Psoas muscle (tissue), 8 donors: ENCODE measurements around the gene ITIH1. TPM values are rescaled to one million over a fixed set of nuclear protein-coding genes. Genes with fewer than 3 reads are reported as not detected.

ENCODE experiments used
- ATAC-seq, 4 donors: fragments of 200-7000 bp; cut with Tn5 transposase; one replicate each; pipeline ENCODE4 v1.9.1; 2020; ENCODE audit warnings: moderate library complexity in 3 of 4, mild to moderate bottlenecking in 2 of 4
- DNase-seq, 2 donors: peaks; one replicate each; pipeline ENCODE4 v3.0.0-alpha.2; 2020
- H3K27ac ChIP-seq: fragments of 200-600 bp; one replicate; pipeline ENCODE4 v1.8.0; 2022
- H3K27me3 ChIP-seq, 3 donors: fragments of 200-600 bp in 1 of 3; one replicate each; pipeline versions ENCODE4 v1.6.1 to v1.8.0; 2013 to 2022; ENCODE audit warnings: low read length in 2 of 3, mild to moderate bottlenecking in 2 of 3, moderate library complexity in 1 of 3; ENCODE audit not compliant: insufficient read depth in 3 of 3
- H3K36me3 ChIP-seq, 2 donors: fragments of 200-600 bp in 1 of 2; one replicate each; pipeline versions ENCODE4 v1.6.1 to v1.8.0; 2013 to 2022; ENCODE audit warnings: low read depth in 1 of 2, mild to moderate bottlenecking in 1 of 2, moderate library complexity in 1 of 2; ENCODE audit not compliant: insufficient read depth in 1 of 2
- H3K4me1 ChIP-seq: fragments of 200-600 bp; one replicate; pipeline ENCODE4 v1.8.0; 2022
- H3K4me3 ChIP-seq: fragments of 200-600 bp; one replicate; pipeline ENCODE4 v1.8.0; 2022; ENCODE audit warnings: mild to moderate bottlenecking
- H3K9me3 ChIP-seq: fragments of 200-600 bp; one replicate; pipeline ENCODE4 v1.8.0; 2022
- WGBS, 3 donors: extraction: QIAGEN DNeasy Blood & Tissue Kit; methylation state at CpG; one replicate each; pipeline versions ENCODE4 v1.1.6 to v1.1.7; 2013; 5-methylcytosine and 5-hydroxymethylcytosine counted together
- intact Hi-C, 2 donors: fragments of 100-400 bp; cut with DNase I; formaldehyde crosslinking; loops; one replicate each; pipeline versions ENCODE4 v1.11.0 to v1.14.2; 2022
- polyA plus RNA-seq, 3 donors: library from polyadenylated mRNA; stranded (reverse); fragments of 200-250 nt; gene quantifications; one replicate each; pipeline ENCODE4 v1.2.3, GENCODE V29; 2013
- total RNA-seq, 4 donors: library from RNA; stranded (reverse); fragmentation: NEBNext Ultra II Directional in 2 of 4; extraction: Animal tissue kit (Norgen Biotek cat#: 25700) in 2 of 4; gene quantifications; one replicate each; pipeline versions ENCODE4 v1.2.1 to v1.2.4, GENCODE V29; 2021 to 2023
- TF ChIP-seq, protein P1 (sequence below): fragments of 200-600 bp; IDR thresholded peaks from one replicate; pipeline ENCODE4 v1.8.0; 2022; ENCODE audit warnings: antibody characterized with exemption
- donor health status: healthy with polysubstance abuse.
- donor health status: DM: no; HTN: no; CAD: no; lungs with moderate emphysema.
- donor health status: Bipolar disorder and iron deficiency.
- donor health status: healthy.
- donor health status: DM: yes; HTN: yes; CAD: no.
- donor health status: DM: no; HTN: no; CAD: no.
- donor health status: DM: no; HTN: no; CAD: no.
- donor health status: DM: yes; HTN: yes; CAD: no.

Gene ITIH1
- total and polyA plus RNA-seq, 7 donors = 0.03 TPM; not detected in 6

DNA sequence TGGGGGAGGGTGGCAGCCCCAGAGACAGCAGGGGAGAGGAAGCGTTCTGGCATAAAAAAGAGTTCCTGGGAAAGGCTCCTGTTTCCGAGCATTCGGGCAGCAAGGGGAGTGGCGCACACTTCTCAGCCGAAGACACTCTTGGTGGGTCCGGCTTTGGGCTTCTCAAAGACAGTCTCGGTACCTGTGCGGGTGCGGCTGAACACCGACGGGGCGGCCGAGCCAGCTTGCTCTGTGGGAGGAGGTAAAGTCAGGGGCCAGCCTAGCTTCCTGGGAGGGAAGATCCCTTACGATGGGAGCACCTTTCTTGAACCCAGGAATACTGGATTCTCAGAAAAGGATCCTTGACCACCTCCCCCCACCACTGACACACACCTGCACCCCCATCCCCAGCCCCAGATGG, 55.8 kb downstream of the ITIH1 start:
- WGBS, 3 donors = 40 to 63% (median 45%) methylated on average over 10 to 14 of the region's 14 CpGs
- no peak for DNase-seq
- Histone ChIP-seq H3K27me3 (no peaks in the 10 kb centered on the region), H3K27ac (peak overlapping the region; percentile 97), H3K9me3 (no peaks in the 10 kb centered on the region), H3K4me3 (peak overlapping the region; percentile 75), H3K4me1 (peaks cover 71% of the 10 kb centered on the region), H3K36me3 (peaks cover 0 to 29% of the 10 kb centered on the region in 2 donors)
- intact Hi-C loops = no loop called here
- TF ChIP-seq, protein P1, sequence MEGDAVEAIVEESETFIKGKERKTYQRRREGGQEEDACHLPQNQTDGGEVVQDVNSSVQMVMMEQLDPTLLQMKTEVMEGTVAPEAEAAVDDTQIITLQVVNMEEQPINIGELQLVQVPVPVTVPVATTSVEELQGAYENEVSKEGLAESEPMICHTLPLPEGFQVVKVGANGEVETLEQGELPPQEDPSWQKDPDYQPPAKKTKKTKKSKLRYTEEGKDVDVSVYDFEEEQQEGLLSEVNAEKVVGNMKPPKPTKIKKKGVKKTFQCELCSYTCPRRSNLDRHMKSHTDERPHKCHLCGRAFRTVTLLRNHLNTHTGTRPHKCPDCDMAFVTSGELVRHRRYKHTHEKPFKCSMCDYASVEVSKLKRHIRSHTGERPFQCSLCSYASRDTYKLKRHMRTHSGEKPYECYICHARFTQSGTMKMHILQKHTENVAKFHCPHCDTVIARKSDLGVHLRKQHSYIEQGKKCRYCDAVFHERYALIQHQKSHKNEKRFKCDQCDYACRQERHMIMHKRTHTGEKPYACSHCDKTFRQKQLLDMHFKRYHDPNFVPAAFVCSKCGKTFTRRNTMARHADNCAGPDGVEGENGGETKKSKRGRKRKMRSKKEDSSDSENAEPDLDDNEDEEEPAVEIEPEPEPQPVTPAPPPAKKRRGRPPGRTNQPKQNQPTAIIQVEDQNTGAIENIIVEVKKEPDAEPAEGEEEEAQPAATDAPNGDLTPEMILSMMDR = no peak
- ATAC-seq = no peak

DNA sequence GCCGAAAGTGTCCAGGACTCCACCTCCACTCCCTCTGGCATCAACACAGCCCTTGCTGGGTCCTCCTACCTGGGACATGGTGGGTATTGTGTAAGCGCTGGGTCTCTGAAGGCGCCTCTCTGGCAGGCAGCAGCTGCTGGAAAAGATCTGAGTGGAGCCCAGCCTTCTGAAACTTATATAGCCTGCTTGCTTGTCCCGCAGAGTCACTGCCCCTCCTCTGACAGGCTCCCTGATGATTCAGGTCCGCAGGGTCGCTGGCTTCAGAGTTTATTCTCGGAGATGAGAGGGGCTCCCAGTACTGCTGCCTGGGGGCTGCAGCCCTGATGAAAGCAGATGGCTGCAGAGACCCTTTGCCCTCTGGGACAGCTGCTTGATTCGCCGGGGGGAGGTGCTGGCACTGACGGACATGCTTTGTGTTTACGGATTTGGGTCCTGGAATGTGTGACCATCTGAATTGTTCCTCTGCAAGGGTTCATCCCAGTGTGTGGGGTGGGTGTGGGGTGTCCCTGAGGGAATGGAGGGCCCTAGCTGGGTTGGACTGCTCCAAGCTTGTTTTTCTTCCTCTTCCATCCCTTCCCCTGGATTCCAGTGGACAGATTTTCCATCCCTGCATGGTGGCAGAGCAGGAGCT, 57.6 kb downstream of the ITIH1 start, which contains the start of gene MUSTN1:
MUSTN1 (minus strand) TSS at position 149 of the 631 bp plus-strand sequence; CDS start at position 78, 71 bp downstream.
- Histone ChIP-seq H3K27ac (peak within 1 kb of the TSS; percentile 97), H3K4me3 (peak within 1 kb of the TSS; percentile 75), H3K9me3 (no peaks in the 10 kb centered on the region), H3K36me3 (peaks cover 0 to 16% of the 10 kb centered on the region in 2 donors), H3K4me1 (peaks cover 83% of the 10 kb centered on the region), H3K27me3 (no peaks in the 10 kb centered on the region)
- 16 to 18% (median 17%) methylated on average over 11 of the region's 11 CpGs for WGBS, 3 donors
- TF ChIP-seq, protein P1 = no peak
- ATAC-seq = peak; percentile 69 to 80 (median 74)
- peak; percentile 78 to 94 for DNase-seq
- intact Hi-C loops = no loop called here

DNA sequence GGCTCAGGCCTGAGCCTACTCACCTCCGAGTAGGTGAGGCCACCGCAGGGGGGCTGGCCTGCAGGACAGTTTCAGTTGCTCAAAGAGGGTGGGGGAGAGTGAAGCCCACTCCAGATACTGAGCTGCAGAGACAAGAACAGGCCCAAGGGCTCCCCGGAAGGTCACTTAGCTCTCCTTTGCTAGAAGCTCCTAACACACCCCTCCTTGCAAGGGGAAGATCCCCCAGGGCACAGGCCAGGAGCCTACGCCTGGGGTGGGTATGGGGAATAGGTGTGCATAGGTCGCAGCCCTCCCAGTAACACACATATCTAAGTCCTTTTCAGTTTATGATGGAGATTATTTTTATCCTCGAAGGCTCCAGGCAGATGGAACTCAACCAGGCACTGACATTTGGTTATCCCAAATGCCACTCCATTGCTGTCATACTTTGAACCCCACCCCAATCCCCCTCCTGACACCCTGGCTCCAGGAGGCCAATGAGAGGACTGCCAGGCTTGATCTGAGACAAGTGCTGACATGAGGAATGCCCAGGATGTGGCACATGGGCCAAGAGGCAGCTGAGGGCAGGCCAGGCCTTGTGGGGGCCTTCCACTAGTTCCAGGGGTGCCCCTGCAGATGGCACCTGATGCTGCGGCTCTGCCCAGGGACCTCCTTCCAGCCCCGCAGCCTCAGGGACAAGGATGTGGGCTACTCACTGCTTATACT, 58.5 kb downstream of the ITIH1 start:
- peak overlapping the region; percentile 75 for H3K4me3 ChIP-seq
- H3K27me3 ChIP-seq = no peaks in the 10 kb centered on the region
- H3K9me3 ChIP-seq = no peaks in the 10 kb centered on the region
- peak overlapping the region; percentile 97 for H3K27ac ChIP-seq
- 21 to 45% (median 28%) methylated on average over 8 of the region's 8 CpGs for WGBS, 3 donors
- DNase-seq (peak; percentile 56 to 83), ATAC-seq (peak; percentile 56 to 71 (median 61))
- intact Hi-C loops = no loop called here
- peaks cover 84% of the 10 kb centered on the region for H3K4me1 ChIP-seq
- peaks cover 0 to 21% of the 10 kb centered on the region in 2 donors for H3K36me3 ChIP-seq
- TF ChIP-seq, protein P1 = no peak

DNA sequence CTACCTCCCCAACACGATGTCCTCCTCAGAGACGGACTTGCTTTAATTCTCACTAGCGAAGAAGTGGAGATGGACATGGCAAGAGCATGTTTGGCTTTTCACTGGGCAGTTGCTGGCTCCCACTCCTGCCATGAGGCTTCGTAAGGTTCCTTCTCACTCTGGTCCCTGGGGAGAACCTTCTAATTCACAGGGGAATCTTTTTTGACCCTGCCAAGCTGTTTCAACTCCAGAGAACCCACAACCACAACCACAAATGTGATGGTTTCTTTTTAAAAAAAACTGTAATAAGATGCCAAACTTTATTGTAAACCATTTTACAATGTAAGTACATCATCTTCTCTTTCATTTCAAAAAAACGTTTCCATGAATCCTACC, 59.1 kb downstream of the ITIH1 start:
- peaks cover 0 to 22% of the 10 kb centered on the region in 2 donors for H3K36me3 ChIP-seq
- H3K27me3 ChIP-seq = no peaks in the 10 kb centered on the region
- peak overlapping the region; percentile 97 for H3K27ac ChIP-seq
- TF ChIP-seq, protein P1 = no peak
- no peak for DNase-seq
- H3K4me3 ChIP-seq = peak overlapping the region; percentile 75
- intact Hi-C loops = no loop called here
- WGBS, 3 donors = 23 to 51% (median 35%) methylated on average over 5 of the region's 5 CpGs
- no peaks in the 10 kb centered on the region for H3K9me3 ChIP-seq
- no peak for ATAC-seq
- peaks cover 84% of the 10 kb centered on the region for H3K4me1 ChIP-seq
